Left ventricle myocardium superior (tissue), 1 donor: ENCODE data around the gene ZNF813. TPM values are rescaled to one million over a fixed set of nuclear protein-coding genes. Genes with fewer than 3 reads are reported as not detected.
"Not testable (repeated sequence)": the region's sequence is repeated elsewhere in the genome, so short reads cannot be mapped to it uniquely, and the experiment has no call there.

Experiments
- ATAC-seq: fragments of 200-7000 bp; cut with Tn5 transposase; one replicate; pipeline ENCODE4 v1.9.1; 2020; ENCODE audit warnings: mild to moderate bottlenecking, moderate library complexity
- DNase-seq: peaks from one replicate; pipeline ENCODE4 v3.0.0-alpha.2; 2020
- intact Hi-C: fragments of 100-400 bp; cut with micrococcal nuclease; formaldehyde crosslinking; loops from one replicate; pipeline ENCODE4 v1.11.0; 2022
- total RNA-seq: library from RNA; stranded (reverse); fragmentation: NEBNext Ultra II Directional; extraction: Animal tissue kit (Norgen Biotek cat#: 25700); gene quantifications from one replicate; pipeline ENCODE4 v1.2.1, GENCODE V29; 2021
- donor health status: DM: no; HTN: yes; CAD: no; lungs with severe emphysema.

The ZNF813 gene
- total RNA-seq, 1 donor from 2014 or later = 1.3 TPM

- intact Hi-C loops = no loop called here
- ATAC-seq (no peak), DNase-seq (no peak)
These were observed 4.4 kb downstream of the ZNF813 start for GRCh38 chr19:53471916-53472315.

- DNase-seq, ATAC-seq, intact Hi-C loops: not testable (repeated sequence)
These were observed 7.3 kb downstream of the ZNF813 start for GRCh38 chr19:53474832-53475231.

DNA sequence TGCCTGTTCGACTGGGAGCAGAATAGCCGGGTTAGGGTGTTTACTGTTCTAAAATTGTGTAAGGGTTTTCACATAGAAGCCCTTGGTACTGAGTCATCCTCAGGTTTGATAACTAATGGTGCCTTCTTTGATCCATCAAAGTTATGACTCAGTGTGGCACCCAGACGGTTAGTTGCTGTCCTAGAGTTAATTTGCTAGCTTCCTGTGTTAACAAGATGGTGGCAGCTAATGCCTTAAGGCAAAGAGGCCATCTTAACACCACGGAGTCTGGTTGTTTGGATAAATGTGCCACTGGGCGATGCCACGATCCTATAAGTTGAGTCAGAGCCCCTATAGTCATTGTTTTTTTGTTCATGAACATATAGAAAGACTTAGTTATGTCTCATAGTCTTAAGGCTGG lies 7.9 kb downstream of the ZNF813 start:
- DNase-seq, intact Hi-C loops, ATAC-seq: not testable (repeated sequence)

DNA sequence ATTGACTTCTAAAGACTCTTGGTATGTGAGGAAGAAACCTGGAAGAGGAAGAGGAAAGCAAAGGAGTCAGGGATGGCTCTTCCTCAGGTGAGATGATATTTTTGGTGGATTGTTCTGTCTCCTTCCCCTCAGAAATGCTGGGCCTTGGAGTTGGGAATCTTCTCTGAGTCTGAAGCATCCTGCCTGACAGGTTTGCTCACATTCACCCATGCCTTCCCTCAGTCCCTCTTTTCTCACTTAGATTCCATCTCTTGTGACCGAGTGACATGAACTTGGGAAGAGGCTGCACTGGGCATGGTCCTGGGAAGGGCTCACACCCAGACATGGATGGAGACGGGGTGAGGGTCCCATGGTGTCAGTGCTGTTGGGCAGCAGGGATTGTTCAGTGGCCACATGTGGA lies 16.2 kb downstream of the ZNF813 start:
- not testable (repeated sequence) for ATAC-seq, DNase-seq

DNA sequence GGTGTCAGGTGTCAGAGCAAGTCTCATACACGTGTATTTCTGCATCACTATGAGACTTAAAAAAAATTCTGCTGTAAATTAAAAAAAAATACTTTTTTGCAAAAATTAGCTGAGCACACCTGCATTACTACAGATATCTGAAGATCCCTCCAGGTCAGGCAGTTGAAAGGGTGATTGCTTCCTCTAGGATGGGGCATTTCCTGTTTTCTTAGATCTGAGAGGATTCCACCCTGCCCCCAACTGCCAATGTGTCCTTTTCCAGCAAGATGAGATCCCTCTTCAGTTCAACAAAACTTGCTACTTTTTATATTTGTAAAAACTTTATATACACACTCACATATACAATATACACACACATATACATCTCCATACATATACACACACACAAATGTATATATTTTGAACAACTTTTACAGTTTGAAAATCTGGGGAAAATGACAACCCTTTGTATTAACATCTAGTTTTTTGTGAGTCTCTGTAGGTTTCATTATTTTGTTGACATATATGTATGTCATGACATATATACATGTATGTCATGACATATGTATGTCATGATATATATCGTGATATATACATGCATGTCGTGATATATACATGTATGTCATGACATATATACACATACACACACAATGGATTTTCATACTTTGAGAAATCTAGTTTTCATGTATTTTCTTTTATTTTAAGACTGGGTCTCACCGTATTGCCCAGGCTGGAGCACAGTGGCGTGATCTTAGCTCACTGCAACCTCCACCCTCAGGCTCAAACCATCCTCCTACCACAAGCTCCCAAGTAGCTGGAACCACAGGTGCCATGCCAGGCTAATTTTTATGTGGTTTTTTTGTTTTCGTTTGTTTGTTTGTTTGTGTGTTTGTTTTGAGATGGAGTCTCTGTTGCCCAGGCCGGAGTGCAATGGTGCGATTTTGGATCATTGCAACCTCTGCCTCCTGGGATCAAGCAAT lies 17.8 kb downstream of the ZNF813 start:
- intact Hi-C loops = no loop called here
- DNase-seq (no peak), ATAC-seq (no peak)

More for the DNA sequence above, 16.2 kb downstream of the ZNF813 start:
- intact Hi-C loops = not testable (repeated sequence)

- intact Hi-C loops = no loop called here
- DNase-seq (no peak), ATAC-seq (no peak)
These were observed 24.6 kb downstream of the ZNF813 start for GRCh38 chr19:53492153-53492552.

GRCh38 chr19:53497311-53498023 lies 29.9 kb downstream of the ZNF813 start:
- DNase-seq, ATAC-seq, intact Hi-C loops: not testable (repeated sequence)

- DNase-seq, ATAC-seq, intact Hi-C loops: not testable (repeated sequence)
These were observed 30.5 kb downstream of the ZNF813 start for GRCh38 chr19:53498024-53498395.

GRCh38 chr19:53503151-53503550 lies 35.6 kb downstream of the ZNF813 start:
- DNase-seq, ATAC-seq, intact Hi-C loops: not testable (repeated sequence)

DNA sequence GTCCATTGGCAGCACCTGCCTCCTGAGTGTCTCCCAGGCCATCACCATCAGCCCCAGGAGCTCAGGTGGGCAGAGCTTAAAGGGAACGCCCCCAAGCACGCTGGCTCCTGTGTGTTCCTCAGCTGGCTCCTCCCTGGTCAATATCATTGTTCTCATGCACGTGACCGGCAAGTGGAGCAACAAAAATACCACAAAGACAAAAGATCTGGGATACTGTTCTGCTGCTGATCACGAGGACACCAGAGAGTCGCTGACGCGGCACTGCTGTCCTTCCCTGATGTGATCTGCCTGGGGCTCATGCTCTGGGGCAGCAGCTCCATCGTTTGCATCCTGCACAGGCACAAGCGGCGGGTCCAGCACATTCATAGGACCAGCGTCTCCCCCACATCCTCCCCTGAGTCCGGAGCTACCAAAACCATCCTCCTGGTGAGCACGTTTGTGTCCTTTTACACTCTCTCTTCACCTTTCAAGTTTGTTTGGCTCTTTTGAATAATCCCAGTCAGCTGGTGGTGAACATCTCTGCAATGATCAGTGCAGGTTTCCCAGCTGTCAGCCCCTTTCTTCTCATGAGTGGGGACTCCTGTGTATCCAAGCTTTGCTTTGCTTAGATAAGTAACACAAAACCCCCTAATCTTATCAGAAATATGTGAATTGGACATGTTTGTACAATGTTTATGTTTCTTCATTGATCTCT lies 36.3 kb downstream of the ZNF813 start:
- DNase-seq, intact Hi-C loops: not testable (repeated sequence)
- peak; percentile 58 for ATAC-seq

DNA sequence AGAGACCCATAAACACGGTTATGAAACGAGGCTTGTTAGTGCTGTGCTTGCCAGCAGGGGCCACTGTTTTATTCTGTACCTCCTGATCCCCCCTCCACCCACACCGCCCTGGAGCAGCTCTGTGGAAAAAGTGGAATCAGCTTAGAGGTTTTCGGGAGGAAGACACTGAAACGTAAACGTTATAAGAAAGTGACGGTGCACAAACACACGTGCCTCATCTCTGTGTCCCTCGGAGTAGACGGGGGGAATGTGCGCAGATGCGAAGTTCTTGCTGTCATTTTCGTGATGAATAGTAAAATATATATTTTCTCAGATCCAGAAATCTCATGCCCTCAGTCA lies 36.8 kb downstream of the ZNF813 start:
- intact Hi-C loops, DNase-seq: not testable (repeated sequence)
- peak; percentile 73 for ATAC-seq

DNA sequence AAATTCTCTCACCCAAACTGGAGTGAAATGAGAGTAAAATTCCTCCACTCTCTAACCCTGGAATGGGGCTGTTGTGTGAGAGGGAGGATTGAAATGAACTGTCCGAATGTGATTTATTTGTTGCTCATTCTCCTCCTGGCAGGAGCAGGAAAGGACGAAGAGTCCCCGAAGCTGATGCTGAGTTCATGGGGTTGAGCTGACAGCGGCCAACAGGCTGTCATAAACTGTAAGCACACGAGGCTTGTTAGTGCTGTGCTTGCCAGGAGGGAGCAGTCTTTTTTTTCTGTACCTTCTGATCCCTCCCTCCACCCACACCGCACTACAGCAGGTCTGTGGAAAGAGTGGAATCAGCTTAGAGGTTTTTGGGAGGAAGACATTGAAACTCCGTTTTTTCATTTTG lies 37.4 kb downstream of the ZNF813 start:
- ATAC-seq (peak; percentile 22), DNase-seq (no peak)
- intact Hi-C loops = no loop called here

- no peak for DNase-seq
- ATAC-seq = no peak
- intact Hi-C loops = no loop called here
These were observed 39.2 kb downstream of the ZNF813 start for GRCh38 chr19:53506728-53507127.

DNA sequence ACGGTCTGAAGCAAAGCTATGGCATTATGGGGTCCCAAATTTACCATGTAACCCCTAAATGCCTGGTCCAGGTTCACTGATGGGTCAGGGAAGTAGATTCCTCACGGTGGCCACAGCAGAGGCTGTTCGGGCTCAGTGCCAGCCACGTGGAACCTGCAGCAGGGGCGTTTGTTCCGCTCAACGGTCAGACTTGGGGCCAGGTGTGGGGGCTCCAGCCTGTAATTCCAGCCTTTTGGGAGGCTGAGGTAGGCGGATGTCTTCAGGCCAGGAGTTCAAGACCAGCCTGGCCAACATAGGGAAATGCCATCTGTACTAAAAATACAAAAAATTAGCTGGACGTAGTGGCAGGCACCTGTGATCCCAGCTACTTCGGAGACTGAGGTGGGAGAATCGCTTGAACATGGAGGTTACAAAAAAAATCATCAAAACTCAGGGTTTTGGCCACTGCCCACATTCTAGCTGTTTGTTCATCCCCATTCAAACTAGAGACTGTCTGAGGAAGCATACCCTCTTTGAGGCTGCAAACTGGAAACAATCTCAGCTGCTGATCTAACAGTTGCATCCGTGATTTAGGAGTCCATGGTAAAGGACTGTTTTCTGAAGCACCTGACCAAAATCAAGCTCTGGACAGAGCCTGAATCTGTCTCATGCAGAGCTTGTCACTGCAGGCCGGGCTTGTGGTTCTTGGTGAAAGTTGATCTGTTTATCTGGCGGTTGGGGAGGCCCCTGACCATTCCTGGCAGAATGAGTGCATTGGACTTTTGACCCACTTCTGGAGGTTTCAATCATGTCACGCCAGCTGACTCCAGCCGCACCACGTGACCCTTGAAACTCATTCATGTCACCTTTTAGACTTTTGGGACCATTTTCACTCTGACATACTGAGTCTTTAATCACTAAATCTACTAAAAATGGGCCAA lies 40.2 kb downstream of the ZNF813 start:
- intact Hi-C loops = no loop called here
- ATAC-seq (no peak), DNase-seq (no peak)

- ATAC-seq = no peak
These were observed 41.9 kb downstream of the ZNF813 start for GRCh38 chr19:53509443-53509842.

DNA sequence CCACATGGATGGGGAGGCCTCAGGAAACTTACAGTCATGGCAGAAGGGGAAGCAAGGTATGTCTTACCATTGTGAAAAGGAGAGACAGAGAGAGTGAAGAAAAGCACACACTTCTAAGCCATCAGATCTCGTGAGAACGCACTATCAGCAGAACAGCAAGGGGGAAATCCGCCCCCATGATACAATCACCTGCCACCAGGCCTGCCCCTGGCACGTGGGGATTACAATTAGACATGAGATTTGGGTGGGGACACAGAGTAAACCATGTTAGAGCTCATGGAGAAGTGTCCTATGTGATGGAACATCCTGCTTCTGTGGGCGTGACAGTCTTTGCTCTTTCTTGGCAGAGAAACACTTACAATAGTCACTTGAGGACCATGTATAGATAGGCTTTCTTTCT lies 42.3 kb downstream of the ZNF813 start:
- intact Hi-C loops = no loop called here
- no peak for ATAC-seq

More at GRCh38 chr19:53509443-53509842, 41.9 kb downstream of the ZNF813 start:
- intact Hi-C loops = no loop called here
- DNase-seq = no peak

DNA sequence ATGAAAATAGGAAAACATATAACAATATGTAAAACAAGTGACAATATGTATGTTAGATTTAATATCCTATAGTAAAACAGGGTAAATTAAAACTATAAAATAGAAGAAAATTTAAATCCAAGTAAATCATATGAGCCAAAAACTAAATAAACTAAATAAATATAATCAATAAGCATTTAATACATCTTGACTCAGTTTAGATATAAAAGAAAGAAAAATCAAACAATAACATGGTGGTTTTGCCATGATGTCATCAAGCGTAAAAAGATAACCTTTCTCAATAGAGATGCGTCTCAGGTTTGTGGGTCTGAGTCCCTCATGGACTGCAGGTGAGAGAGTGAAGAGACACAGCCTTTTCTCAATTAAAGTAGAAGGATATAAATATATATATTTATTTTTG lies 43.8 kb downstream of the ZNF813 start:
- intact Hi-C loops = no loop called here
- no peak for ATAC-seq

More for the DNA sequence above, 42.3 kb downstream of the ZNF813 start:
- no peak for DNase-seq

GRCh38 chr19:53511933-53512374 lies 44.4 kb downstream of the ZNF813 start:
- intact Hi-C loops = no loop called here
- ATAC-seq (peak; percentile 75), DNase-seq (peak; percentile 66)

More for the DNA sequence above, 43.8 kb downstream of the ZNF813 start:
- DNase-seq = no peak
